Activated CD8-positive, alpha-beta memory T cell treated with anti-CD3 and anti-CD28 coated beads for 4 hours (primary cell): ENCODE measurements around the gene MAD2L2.

Source experiments
- DNase-seq, 2 donors: peaks; one replicate each; pipeline ENCODE4 v3.0.0-alpha.2; 2020; ENCODE audit warnings: low read depth in 2 of 2

The MAD2L2 gene

GRCh38 chr1:11681071-11681771, at the start of gene MAD2L2:
TSS of gene MAD2L2 (minus strand) at chr1:11681148. CDS start at chr1:11680601, 547 bp downstream.
- peak; percentile 78 to 82 for DNase-seq

GRCh38 chr1:11730429-11730891, 49.5 kb upstream of the MAD2L2 start:
- DNase-seq = no peak

- DNase-seq = no peak
Measured at GRCh38 chr1:11729498-11730428, 48.8 kb upstream of the MAD2L2 start.

GRCh38 chr1:11729155-11729497, 48.2 kb upstream of the MAD2L2 start:
- no peak for DNase-seq

GRCh38 chr1:11728126-11728806, 47.3 kb upstream of the MAD2L2 start:
- DNase-seq = no peak

- DNase-seq = no peak
Measured at GRCh38 chr1:11727119-11727518, 46.2 kb upstream of the MAD2L2 start.

GRCh38 chr1:11725616-11726015, 44.7 kb upstream of the MAD2L2 start:
- DNase-seq = no peak

- DNase-seq = no peak
Measured at GRCh38 chr1:11722538-11722937, 41.6 kb upstream of the MAD2L2 start.

GRCh38 chr1:11721311-11721710, 40.4 kb upstream of the MAD2L2 start:
- no peak for DNase-seq

- no peak for DNase-seq
Measured at GRCh38 chr1:11720525-11720924, 39.6 kb upstream of the MAD2L2 start.

- no peak for DNase-seq
Measured at GRCh38 chr1:11720033-11720376, 39.1 kb upstream of the MAD2L2 start.

- peak; percentile 74 for DNase-seq
Measured at GRCh38 chr1:11719313-11720032, 38.5 kb upstream of the MAD2L2 start.

GRCh38 chr1:11714831-11715575, 34.1 kb upstream of the MAD2L2 start:
- no peak for DNase-seq

- DNase-seq = no peak
Measured at GRCh38 chr1:11713095-11713494, 32.1 kb upstream of the MAD2L2 start.

GRCh38 chr1:11712285-11712684, 31.3 kb upstream of the MAD2L2 start:
- DNase-seq = no peak

GRCh38 chr1:11711490-11711889, 30.5 kb upstream of the MAD2L2 start:
- DNase-seq = no peak

GRCh38 chr1:11708554-11709350, 27.8 kb upstream of the MAD2L2 start:
- DNase-seq = no peak

- DNase-seq = no peak
Measured at GRCh38 chr1:11707621-11708276, 26.8 kb upstream of the MAD2L2 start.

- DNase-seq = no peak
Measured at GRCh38 chr1:11706292-11706691, 25.3 kb upstream of the MAD2L2 start.

GRCh38 chr1:11705596-11705995, 24.6 kb upstream of the MAD2L2 start:
- DNase-seq = no peak
